Lung microvascular endothelial cell (primary cell): Measurements from ENCODE around the gene SYTL5. TPM values are rescaled to one million over a fixed set of nuclear protein-coding genes. Genes with fewer than 3 reads are reported as not detected.
A peak's percentile ranks its signal among the peaks of the same experiment; 100 is the strongest.

ENCODE experiments used
- DNase-seq, 2 donors: peaks; one replicate each; pipeline versions ENCODE4 v3.0.0 to v3.0.0-alpha.2; 2010; ENCODE audit warnings: low read depth in 2 of 2
- total RNA-seq: library from RNA; depleted of rRNA; stranded (reverse); fragments of >200 nt; gene quantifications from 2 replicates; pipeline ENCODE4 v1.2.1, GENCODE V29; 2014

Gene SYTL5
- total RNA-seq, 1 donor from 2014 or later: not detected

DNA sequence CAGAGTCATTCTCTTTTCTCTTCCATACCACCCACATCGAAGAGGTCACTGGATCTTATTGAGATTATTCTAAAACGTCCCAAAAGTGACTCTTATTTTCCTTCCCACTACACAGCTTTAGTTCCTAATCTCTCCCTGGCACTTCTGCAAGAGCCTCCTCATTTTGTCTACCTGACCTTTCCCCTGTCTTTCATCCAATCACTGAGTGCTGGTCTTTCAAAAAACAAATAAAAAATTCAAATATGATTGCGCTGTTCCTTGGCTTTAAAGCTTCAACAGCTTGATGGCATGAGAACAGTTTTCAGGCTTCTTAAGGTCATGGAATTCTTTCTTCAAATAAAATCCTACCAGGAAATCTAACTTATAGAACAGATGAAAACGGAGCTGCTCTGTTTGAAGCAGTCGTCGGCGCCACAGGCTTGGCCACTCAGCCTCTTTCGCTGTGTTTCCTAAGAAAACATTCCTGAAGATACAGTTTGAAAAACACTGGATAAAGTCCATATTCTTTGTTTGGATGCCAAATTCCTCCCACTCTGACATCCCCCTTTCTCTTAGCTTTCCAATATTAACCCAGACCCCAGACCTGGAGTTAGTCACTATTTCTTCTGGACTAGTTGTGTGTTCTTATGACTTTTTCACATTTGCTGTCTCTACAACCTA is 12.5 kb downstream of the SYTL5 start:
- no peak for DNase-seq

GRCh38 chrX:38028300-38028699 is 21.9 kb downstream of the SYTL5 start:
- no peak for DNase-seq

DNA sequence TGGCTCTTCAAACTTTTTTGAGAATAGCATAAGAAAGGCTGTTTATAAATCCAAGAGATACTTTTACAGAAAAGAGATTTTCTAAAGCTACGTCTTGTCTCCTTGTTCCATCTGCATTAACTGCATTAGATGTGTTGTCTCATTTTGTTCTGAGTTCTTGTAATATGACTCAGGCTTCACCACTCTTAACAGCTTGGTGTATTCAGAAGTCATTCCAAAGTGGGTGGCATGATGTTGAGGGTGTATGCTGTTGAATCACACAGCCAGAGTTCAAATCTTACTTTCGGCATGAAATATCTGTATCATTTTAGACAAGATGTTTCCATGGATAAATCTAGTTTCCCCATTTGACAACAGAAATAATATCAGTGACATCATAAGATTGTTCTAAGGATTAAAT is 30.1 kb downstream of the SYTL5 start:
- no peak for DNase-seq

GRCh38 chrX:38038501-38038900 is 32.1 kb downstream of the SYTL5 start:
- no peak for DNase-seq

GRCh38 chrX:38041237-38041636 is 34.9 kb downstream of the SYTL5 start:
- DNase-seq: no peak

- DNase-seq: no peak
Observed at GRCh38 chrX:38044701-38045100, 38.3 kb downstream of the SYTL5 start.

DNA sequence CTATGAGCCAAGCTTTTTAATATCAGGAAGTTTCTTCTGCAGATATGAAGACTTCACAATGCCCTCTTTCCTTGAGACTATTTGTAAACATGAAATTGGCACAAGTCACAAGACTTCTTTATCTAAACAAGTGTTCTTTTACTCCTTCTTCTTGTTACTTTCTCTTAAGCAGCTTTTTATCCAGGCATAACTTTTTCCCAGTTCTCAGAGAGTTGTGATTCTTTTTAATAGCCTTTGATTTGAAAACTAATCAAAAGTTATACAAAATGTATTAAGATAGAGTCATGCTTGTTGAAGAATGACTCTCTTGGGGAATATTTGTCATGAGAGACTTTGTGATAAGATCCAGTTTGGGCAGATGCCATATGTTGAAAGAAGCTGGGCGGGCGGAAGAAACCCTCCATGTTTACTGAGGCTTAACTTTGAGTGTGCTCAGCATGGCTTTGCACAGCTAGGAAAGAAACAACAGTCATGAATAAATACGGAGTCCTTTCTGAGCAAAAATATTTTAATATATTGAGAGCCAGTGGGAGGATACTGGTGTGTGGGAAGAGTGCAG is 39.3 kb downstream of the SYTL5 start:
- DNase-seq: no peak

DNA sequence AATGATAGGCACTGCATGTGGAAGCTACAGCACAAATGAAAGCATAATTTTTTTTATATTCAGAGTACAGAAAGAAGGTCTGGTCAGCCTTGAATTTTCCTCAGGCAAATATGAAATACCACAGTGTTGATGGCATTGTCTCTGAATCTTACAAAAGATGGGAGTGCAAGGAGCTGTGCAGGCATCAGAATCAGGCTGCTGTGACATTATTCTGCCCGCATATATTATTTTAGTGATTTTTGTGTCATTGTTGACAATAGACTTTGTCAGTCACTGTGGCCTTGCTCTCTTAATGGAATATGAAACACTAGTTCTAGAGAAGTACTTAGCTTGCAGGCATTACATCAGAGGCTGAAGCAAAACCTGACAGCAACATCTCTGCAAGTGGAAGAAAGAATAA is 42.5 kb downstream of the SYTL5 start:
- DNase-seq: no peak

DNA sequence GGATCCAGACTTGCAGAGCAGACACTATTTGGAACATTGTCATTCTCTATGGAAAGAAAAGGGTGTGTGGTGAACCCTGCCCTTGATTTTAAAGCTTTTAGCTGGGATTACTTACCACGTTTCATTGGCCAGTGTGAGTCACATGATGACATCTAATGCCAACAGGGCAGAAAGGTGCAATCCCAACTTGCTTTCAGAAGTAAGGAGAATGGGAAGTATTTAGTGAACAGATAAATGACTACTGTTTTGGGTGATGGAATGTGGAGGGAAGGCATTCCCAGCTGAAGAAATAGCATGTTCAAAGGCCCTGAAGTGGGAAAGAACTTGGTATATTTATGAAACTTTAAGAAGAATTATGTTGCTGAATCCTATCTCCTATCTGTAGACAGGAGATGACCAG is 44.5 kb downstream of the SYTL5 start:
- no peak for DNase-seq

GRCh38 chrX:38052096-38052495 is 45.7 kb downstream of the SYTL5 start:
- DNase-seq: peak in 1 of 2 donors; percentile 71

GRCh38 chrX:38055170-38055847 is 49.0 kb downstream of the SYTL5 start:
- peak; percentile 39 to 49 for DNase-seq

GRCh38 chrX:38060331-38060878 is 54.1 kb downstream of the SYTL5 start:
- DNase-seq: no peak

GRCh38 chrX:38061335-38061734 is 55.0 kb downstream of the SYTL5 start:
- DNase-seq: peak; percentile 33 to 47

GRCh38 chrX:38066934-38067333 is 60.6 kb downstream of the SYTL5 start:
- DNase-seq: no peak

- no peak for DNase-seq
Observed at GRCh38 chrX:38069273-38069672, 62.9 kb downstream of the SYTL5 start.

DNA sequence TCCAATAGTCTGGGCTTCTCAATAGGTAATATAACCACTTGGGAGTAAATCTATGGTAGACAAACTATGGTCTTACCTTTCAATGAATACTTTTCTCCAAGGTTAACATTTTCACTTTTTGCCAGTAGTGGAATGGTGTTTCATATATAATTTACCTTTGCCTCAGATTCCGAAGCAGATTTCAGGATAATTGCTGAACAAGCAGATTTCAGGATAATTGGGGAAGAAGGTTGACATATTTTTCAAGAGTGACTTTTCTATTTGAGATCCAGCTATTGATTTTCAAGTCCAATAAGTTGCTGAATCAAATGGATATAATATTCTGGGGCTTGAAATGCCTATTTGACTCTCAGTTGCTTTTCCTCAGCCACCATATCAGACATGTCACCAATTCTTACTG is 63.6 kb downstream of the SYTL5 start:
- no peak for DNase-seq

DNA sequence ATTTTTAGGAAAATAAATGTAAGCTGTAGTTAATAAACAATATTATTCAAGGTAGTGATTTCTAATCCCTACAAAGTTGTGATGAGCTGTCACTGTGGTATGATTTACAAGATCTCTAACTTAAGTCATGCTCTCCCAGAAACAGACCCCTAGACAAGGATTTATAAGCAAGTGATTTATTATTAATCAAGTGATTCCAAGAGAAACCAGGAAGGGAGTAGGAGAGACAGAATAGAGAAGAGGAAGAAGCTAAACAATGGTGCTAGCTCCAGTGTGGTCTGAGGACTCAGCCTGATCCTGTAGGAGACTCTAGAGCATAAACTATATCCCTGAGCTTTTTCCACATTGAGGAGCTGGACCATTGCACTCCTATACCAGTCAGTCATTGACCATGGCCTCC is 73.1 kb downstream of the SYTL5 start:
- DNase-seq: no peak

DNA sequence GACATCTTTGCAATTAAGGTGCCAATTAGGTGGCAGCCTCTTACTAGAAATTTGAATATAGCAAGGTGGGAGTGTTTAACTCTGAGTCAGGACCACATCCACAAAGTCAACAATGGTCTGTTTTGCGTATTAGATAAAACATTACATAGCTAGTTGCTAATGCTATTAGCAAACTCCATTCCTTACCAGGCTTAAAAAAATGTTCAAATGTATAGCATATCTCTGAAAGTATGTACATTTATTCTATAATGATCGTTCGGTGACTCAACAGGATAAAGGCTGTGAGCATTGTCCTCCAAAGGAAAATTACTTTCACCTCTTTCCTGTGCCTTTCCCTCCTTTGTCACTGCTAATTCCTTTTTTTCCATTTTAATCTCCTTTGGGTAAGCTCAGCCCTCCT is 74.5 kb downstream of the SYTL5 start:
- no peak for DNase-seq

DNA sequence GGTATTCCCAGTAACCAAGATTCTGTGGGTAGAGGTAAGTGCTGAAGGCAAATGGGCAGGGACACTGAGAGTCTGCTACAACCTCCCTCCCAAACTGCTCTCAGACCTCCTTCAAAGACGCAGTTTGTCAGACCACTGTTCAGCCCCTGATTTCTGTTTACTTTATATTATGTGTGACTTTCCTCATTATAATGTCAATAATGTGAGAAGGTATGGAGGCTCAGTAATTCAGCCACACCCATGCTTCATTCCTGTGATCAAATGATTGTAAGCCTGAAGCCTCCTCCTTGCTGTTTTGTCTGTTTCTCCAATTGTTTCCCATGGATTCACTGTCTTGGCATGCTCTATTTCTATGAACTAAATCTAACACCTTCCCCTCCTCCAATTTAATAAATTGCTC is 75.6 kb downstream of the SYTL5 start:
- DNase-seq: no peak

GRCh38 chrX:38082309-38082708 is 76.0 kb downstream of the SYTL5 start:
- DNase-seq: no peak

DNA sequence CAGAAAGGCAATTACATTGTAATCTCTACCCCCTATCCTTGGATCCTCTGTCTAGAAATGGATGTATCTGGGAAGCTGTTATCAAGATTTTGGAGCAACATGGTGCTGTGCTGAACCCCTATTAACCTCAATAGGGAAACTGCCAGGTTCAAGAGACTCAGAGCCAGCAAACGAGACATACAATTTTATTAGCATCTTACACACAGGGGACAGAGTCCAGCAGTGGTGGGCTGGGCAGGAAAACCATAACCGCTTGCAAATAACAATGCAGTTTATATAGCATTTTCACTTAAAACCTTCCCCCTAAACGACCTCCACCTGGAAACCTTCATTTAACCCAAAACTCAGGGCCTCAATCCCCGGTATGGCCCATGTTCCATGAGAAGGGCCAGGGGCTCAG is 79.5 kb downstream of the SYTL5 start:
- no peak for DNase-seq

GRCh38 chrX:38086451-38087215 is 80.3 kb downstream of the SYTL5 start:
- no peak for DNase-seq
